Endothelial cell of umbilical vein (primary cell): ENCODE measurements around the gene APP. TPM values are rescaled to one million over a fixed set of nuclear protein-coding genes. Genes with fewer than 3 reads are reported as not detected.

ENCODE experiments used
- BruUV-seq: library from RNA; stranded (reverse); fragments of 400-500 nt; replicated peaks from 2 replicates; lab custom pipeline; 2021; lab: Mats Ljungman, UMichigan
- CTCF ChIA-PET: fragments of 300-600, 350-600 bp; sonication (Branson Sonifier 250); formaldehyde crosslinking; loops from one replicate; lab custom pipeline; 2021; ENCODE audit warnings: antibody characterized with exemption, inconsistent platforms; lab: Charles Lee
- POLR2A ChIA-PET: fragments of 300-600, 350-600 bp; sonication (Branson Sonifier 250); formaldehyde crosslinking; loops from one replicate; lab custom pipeline; 2021; ENCODE audit warnings: antibody characterized with exemption, inconsistent platforms; lab: Charles Lee
- DNase-seq: peaks from one replicate; pipeline ENCODE4 v3.0.0-alpha.2; 2011; ENCODE audit warnings: low read depth, low spot score
- FAIRE-seq: peaks from 2 replicates; lab custom pipeline; 2011; peaks lifted over from hg19 to GRCh38; lab: Jason Lieb, UNC
- H2AFZ ChIP-seq: 2 replicates; pipeline ENCODE4 v1.6.0; 2012; ENCODE audit warnings: low read depth, low read length, control low read depth, inconsistent platforms
- H3K27ac ChIP-seq: 2 replicates; pipeline ENCODE4 v1.5.1; 2011; ENCODE audit warnings: low read depth, mild to moderate bottlenecking, control low read depth, low read length, moderate library complexity; ENCODE audit not compliant: insufficient read depth
- H3K27me3 ChIP-seq, 2 experiments: 2 replicates each; pipeline versions ENCODE4 v1.6.0 to v1.6.1; 2011; ENCODE audit warnings: low read length in 2 of 2, mixed read lengths in 1 of 2; ENCODE audit not compliant: control insufficient read depth in 2 of 2, insufficient read depth in 2 of 2
- H3K36me3 ChIP-seq, 2 experiments: 2 replicates in 1 of 2; 3 replicates in 1 of 2; pipeline ENCODE4 v1.5.1; 2011; ENCODE audit warnings: low read length in 2 of 2, mild to moderate bottlenecking in 1 of 2, moderate library complexity in 1 of 2; ENCODE audit not compliant: control insufficient read depth in 2 of 2, insufficient read depth in 2 of 2; ENCODE audit errors: extremely low read depth in 1 of 2
- H3K4me1 ChIP-seq: 3 replicates; pipeline ENCODE4 v1.5.1; 2011; ENCODE audit warnings: mild to moderate bottlenecking, low read length; ENCODE audit not compliant: control insufficient read depth, insufficient read depth; ENCODE audit errors: extremely low read depth
- H3K4me2 ChIP-seq: 2 replicates; pipeline ENCODE4 v1.6.1; 2011; ENCODE audit warnings: low read length, control low read depth, mixed read lengths; ENCODE audit not compliant: insufficient read depth
- H3K4me3 ChIP-seq, 3 experiments: fragments of 200-600 bp in 1 of 3; sonication (generic), shearing (Covaris generic) in 1 of 3; replicated peaks in 1 of 3; 2 replicates each; pipeline ENCODE4 v1.5.1; 2011 to 2016; ENCODE audit warnings: control low read depth in 3 of 3, low read length in 3 of 3, mild to moderate bottlenecking in 2 of 3, inconsistent platforms in 1 of 3, low read depth in 1 of 3, moderate library complexity in 1 of 3; ENCODE audit not compliant: insufficient read depth in 1 of 3
- H3K79me2 ChIP-seq: 2 replicates; pipeline ENCODE4 v1.6.0; 2012; ENCODE audit warnings: low read length, inconsistent platforms; ENCODE audit not compliant: control insufficient read depth, insufficient read depth
- H3K9ac ChIP-seq: replicated peaks from 2 replicates; pipeline ENCODE3; 2011; ENCODE audit warnings: low read length, control low read depth; ENCODE audit not compliant: insufficient read depth; ENCODE audit errors: extremely low read depth
- H3K9me1 ChIP-seq: replicated peaks from 3 replicates; pipeline ENCODE4 v1.6.0; 2011; ENCODE audit warnings: mild to moderate bottlenecking, low read length; ENCODE audit not compliant: control insufficient read depth, insufficient read depth; ENCODE audit errors: extremely low read depth
- H3K9me3 ChIP-seq: replicated peaks from 2 replicates; pipeline ENCODE4 v1.5.1; 2012; ENCODE audit warnings: low read length, inconsistent platforms; ENCODE audit not compliant: control insufficient read depth, insufficient read depth
- H4K20me1 ChIP-seq: replicated peaks from 2 replicates; pipeline ENCODE3; 2011; ENCODE audit warnings: mild to moderate bottlenecking, low read length; ENCODE audit not compliant: control insufficient read depth, insufficient read depth; ENCODE audit errors: extremely low read depth
- CTCF ChIP-seq, 2 donors: IDR thresholded peaks; 1 replicate in 1 of 2; 2 replicates in 1 of 2; pipeline ENCODE4 v1.5.1; 2011; ENCODE audit warnings: low read length in 2 of 2, mild to moderate bottlenecking in 2 of 2, moderate library complexity in 2 of 2, control low read depth in 1 of 2, inconsistent platforms in 1 of 2, low read depth in 1 of 2; ENCODE audit not compliant: insufficient read depth in 1 of 2; ENCODE audit errors: extremely low read depth in 1 of 2
- EZH2 ChIP-seq: IDR thresholded peaks from 2 replicates; pipeline ENCODE4 v1.6.1; 2012; ENCODE audit warnings: borderline replicate concordance, low read depth, mild to moderate bottlenecking, moderate library complexity, low read length, inconsistent platforms; ENCODE audit not compliant: severe bottlenecking
- FOS ChIP-seq: IDR thresholded peaks from 2 replicates; pipeline ENCODE4 v1.6.1; 2011; ENCODE audit warnings: mild to moderate bottlenecking, low read length, moderate library complexity, borderline replicate concordance; ENCODE audit not compliant: insufficient read depth
- GATA2 ChIP-seq: IDR thresholded peaks from 2 replicates; pipeline ENCODE4 v1.7.0; 2011; ENCODE audit warnings: low read depth, mild to moderate bottlenecking, moderate library complexity, mixed read lengths, low read length; ENCODE audit not compliant: insufficient read length, insufficient read depth
- JUN ChIP-seq: IDR thresholded peaks from 2 replicates; pipeline ENCODE4 v1.6.1; 2011; ENCODE audit warnings: borderline replicate concordance, low read depth; ENCODE audit not compliant: insufficient read length, insufficient read depth
- MAX ChIP-seq: IDR thresholded peaks from 2 replicates; pipeline ENCODE4 v1.6.1; 2011; ENCODE audit not compliant: insufficient read depth, insufficient read length
- MYC ChIP-seq: IDR thresholded peaks from one replicate; pipeline ENCODE4 v1.6.1; 2011; ENCODE audit warnings: mild to moderate bottlenecking, low read depth, low read length
- POLR2A ChIP-seq: IDR thresholded peaks from 2 replicates; pipeline ENCODE4 v1.6.1; 2012; ENCODE audit warnings: low read depth, mild to moderate bottlenecking, control low read depth, low read length
- POLR2AphosphoS5 ChIP-seq: IDR thresholded peaks from 2 replicates; pipeline ENCODE4 v1.6.1; 2012; ENCODE audit warnings: low read depth, mild to moderate bottlenecking, control low read depth, low read length, moderate library complexity; ENCODE audit not compliant: insufficient read depth
- dilution Hi-C: fragments of 300-500 bp; cut with MboI; formaldehyde crosslinking; loops from one replicate; pipeline ENCODE4 v1.15.0; 2019; ENCODE audit warnings: low sequenced_read_pairs; ENCODE audit not compliant: extremely low pct_ligation_motif_present
- intact Hi-C: fragments of 100-400 bp; cut with micrococcal nuclease; formaldehyde crosslinking; loops from one replicate; pipeline ENCODE4 v1.10.0; 2022
- polyA plus RNA-seq, 4 experiments: library from polyadenylated mRNA; depleted of rRNA in 3 of 4; stranded (reverse) in 3 of 4; unstranded in 1 of 4; fragments of >200 nt; gene quantifications; 2 replicates each; pipeline versions ENCODE4 v1.2.1 to v1.2.3, GENCODE V29; 2011 to 2012; ENCODE audit warnings: missing spikeins in 1 of 4
- total RNA-seq: library from RNA; stranded (reverse); gene quantifications from 2 replicates; pipeline ENCODE4 v1.2.3, GENCODE V29; 2021

Gene APP
- total and polyA plus RNA-seq, 2 donors (not counting 3 experiments of a cell fraction or from before 2014, with no cell fraction given): 914 to 928 TPM

GRCh38 chr21:26185446-26185845, 14.9 kb upstream of the APP start:
- POLR2A ChIA-PET: no interaction called here
- TF ChIP-seq EZH2 (no peak), FOS (no peak), MYC (no peak), MAX (no peak), GATA2 (no peak), CTCF (IDR thresholded peaks at IDR 0.05; ENCODE audit: extremely low read depth in 1 of 2, insufficient read depth in 1 of 2, low read depth in 1 of 2, low read length in 2 of 2) (no peak), POLR2A (no peak), POLR2AphosphoS5 (no peak), JUN (no peak)

More at GRCh38 chr21:26185446-26185845, 14.9 kb upstream of the APP start:
- H3K9ac ChIP-seq: no peak overlapping the region
- no peaks in the 10 kb centered on the region for H3K9me1 ChIP-seq
- H3K4me1 ChIP-seq: no peaks in the 10 kb centered on the region
- intact Hi-C loops (no loop called here), dilution Hi-C loops (no loop called here)
- no peaks in the 10 kb centered on the region for H3K79me2 ChIP-seq
- no peak overlapping the region for H3K4me2 ChIP-seq
- no peak overlapping the region for H3K27ac ChIP-seq
- H3K4me3 ChIP-seq: no peak overlapping the region
- FAIRE-seq (no peak), DNase-seq (no peak)
- no peaks in the 10 kb centered on the region for H3K36me3 ChIP-seq
- H2AFZ ChIP-seq: no peak overlapping the region
- H3K27me3 ChIP-seq: peaks cover 3 to 7% of the 10 kb centered on the region in 2 experiments
- no peaks in the 10 kb centered on the region for H3K9me3 ChIP-seq
- CTCF ChIA-PET: no interaction called here
- H4K20me1 ChIP-seq: no peaks in the 10 kb centered on the region
- BruUV-seq: no TSS peak
